IPS DF 6.9 (cell line): Measurements from ENCODE around the gene HTR3B.
"Not testable (repeated sequence)": the region's sequence is repeated elsewhere in the genome, so short reads cannot be mapped to it uniquely, and the experiment has no call there.

Experiments used
- DNase-seq: peaks from one replicate; pipeline ENCODE4 v3.0.0-alpha.2; 2013; ENCODE audit warnings: low read depth, low spot score
- H3K27ac ChIP-seq: one replicate; pipeline ENCODE4 v1.5.1; 2013; ENCODE audit warnings: low read length, control low read depth
- H3K27me3 ChIP-seq: 2 replicates; pipeline ENCODE4 v1.6.1; 2013; ENCODE audit warnings: mild to moderate bottlenecking, low read length; ENCODE audit not compliant: control insufficient read depth, insufficient read depth
- H3K36me3 ChIP-seq: 2 replicates; pipeline ENCODE4 v1.6.1; 2013; ENCODE audit warnings: low read length; ENCODE audit not compliant: control insufficient read depth, insufficient read depth
- H3K4me1 ChIP-seq: 2 replicates; pipeline ENCODE4 v1.6.1; 2013; ENCODE audit warnings: low read length; ENCODE audit not compliant: control insufficient read depth, insufficient read depth
- H3K4me3 ChIP-seq: 2 replicates; pipeline ENCODE4 v1.5.1; 2013; ENCODE audit warnings: mild to moderate bottlenecking, low read length
- H3K9me3 ChIP-seq: 2 replicates; pipeline ENCODE4 v1.6.1; 2013; ENCODE audit warnings: low read length, inconsistent platforms; ENCODE audit not compliant: control insufficient read depth, insufficient read depth
- WGBS: extraction: QIAGEN DNeasy Blood & Tissue Kit; methylation state at CpG from one replicate; pipeline ENCODE4 v1.1.7; 2013; ENCODE audit warnings: mixed read lengths, missing lambda C conversion rate; ENCODE audit not compliant: insufficient read length, insufficient coverage; 5-methylcytosine and 5-hydroxymethylcytosine counted together

HTR3B gene

DNA sequence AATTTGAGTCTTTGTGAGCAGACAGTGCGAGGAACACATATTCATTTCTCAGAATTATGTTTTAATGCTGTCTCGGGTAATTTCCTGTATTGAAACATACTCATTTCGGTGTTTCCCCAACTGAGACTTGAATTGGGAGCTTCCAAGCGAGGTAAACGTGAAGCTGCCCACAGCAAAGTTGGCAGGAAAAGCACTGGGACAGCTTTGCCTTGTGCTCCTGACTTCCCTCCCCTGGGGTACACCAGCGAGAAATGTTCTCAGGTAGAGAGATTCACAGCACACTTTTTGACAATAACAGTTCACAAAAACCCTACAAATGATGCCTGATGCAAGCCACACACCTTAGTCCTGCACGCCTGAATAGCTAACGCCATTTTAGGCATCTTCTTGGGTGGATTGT lies 3.1 kb downstream of the HTR3B start:
- Histone ChIP-seq H3K9me3 (no peaks in the 10 kb centered on the region), H3K27me3 (no peaks in the 10 kb centered on the region), H3K27ac (no peak overlapping the region), H3K4me1 (peaks cover 2% of the 10 kb centered on the region; the same call in 1 of the 2 replicates), H3K4me3 (no peak overlapping the region), H3K36me3 (no peaks in the 10 kb centered on the region)
- no peak for DNase-seq
- no CpG with 5 or more reads among the region's 8 CpGs for WGBS

DNA sequence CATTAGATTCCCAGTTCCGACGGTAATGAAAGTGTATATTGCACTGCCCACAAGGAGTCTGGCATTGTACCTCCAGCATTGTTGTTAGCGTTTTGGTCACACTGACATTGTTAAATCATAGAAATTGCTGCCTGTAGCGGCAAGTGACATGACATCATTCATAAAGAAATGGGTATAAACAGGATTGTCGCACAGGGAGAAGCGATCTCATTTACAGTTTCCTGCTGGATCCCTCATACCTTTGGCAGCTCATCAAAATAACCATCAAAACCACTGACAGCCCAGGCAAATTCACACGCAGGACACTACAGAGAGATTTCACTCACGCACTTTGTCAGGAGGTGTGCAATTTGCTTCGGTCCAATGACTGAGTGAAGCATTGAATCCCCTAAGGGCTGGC lies 3.5 kb downstream of the HTR3B start:
- no peak overlapping the region for H3K27ac ChIP-seq
- no CpG with 5 or more reads among the region's 9 CpGs for WGBS
- DNase-seq, result no peak
- no peaks in the 10 kb centered on the region for H3K9me3 ChIP-seq
- H3K4me3 ChIP-seq, result no peak overlapping the region
- no peaks in the 10 kb centered on the region for H3K27me3 ChIP-seq
- no peaks in the 10 kb centered on the region for H3K36me3 ChIP-seq
- H3K4me1 ChIP-seq, result peaks cover 2% of the 10 kb centered on the region; the same call in 1 of the 2 replicates

DNA sequence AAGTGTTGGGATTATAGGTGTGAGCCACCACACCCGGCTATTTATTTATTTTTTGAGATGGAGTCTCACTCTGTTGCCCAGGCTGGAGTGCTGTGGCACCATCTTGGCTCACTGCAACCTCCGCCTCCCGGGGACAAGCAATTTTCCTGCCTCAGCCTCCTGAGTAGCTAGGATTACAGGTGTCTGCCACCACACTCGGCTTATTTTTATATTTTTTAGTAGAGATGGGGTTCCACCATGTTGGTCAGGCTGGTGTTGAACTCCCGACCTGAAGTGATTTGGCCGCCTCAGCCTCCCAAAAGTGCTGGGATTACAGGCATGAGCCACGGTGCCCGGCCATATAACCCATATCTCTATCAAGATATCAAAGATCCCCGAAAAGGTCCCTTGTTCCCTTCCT lies 6.9 kb downstream of the HTR3B start:
- H3K4me3 ChIP-seq, H3K27ac ChIP-seq, H3K36me3 ChIP-seq, DNase-seq, H3K27me3 ChIP-seq, H3K9me3 ChIP-seq, H3K4me1 ChIP-seq: not testable (repeated sequence)
- no CpG with 5 or more reads among the region's 9 CpGs for WGBS

DNA sequence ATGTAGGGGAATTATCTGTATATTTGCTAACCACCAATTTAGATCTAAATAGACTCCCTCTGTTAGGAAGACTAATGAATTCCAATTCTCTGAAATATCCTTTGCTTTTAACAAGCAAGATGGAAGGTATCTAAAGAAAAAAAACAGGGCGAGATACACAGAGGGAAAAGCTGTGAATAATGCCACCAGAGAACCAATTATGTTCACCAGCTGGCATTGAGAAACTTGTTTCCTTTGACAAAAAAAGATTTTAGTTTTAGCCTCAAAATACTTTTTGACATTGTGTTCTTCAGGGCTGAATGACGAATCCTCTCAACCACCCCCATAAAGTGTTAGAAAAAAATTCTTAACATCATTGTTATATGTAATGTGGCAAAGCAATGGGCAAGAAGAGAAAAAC lies 19.0 kb downstream of the HTR3B start:
- H3K4me1 ChIP-seq, result no peaks in the 10 kb centered on the region
- H3K27ac ChIP-seq, result no peak overlapping the region
- no peaks in the 10 kb centered on the region for H3K36me3 ChIP-seq
- H3K27me3 ChIP-seq, result no peaks in the 10 kb centered on the region
- no CpG with 5 or more reads among the region's 2 CpGs for WGBS
- no peak overlapping the region for H3K4me3 ChIP-seq
- DNase-seq, result no peak
- no peaks in the 10 kb centered on the region for H3K9me3 ChIP-seq

DNA sequence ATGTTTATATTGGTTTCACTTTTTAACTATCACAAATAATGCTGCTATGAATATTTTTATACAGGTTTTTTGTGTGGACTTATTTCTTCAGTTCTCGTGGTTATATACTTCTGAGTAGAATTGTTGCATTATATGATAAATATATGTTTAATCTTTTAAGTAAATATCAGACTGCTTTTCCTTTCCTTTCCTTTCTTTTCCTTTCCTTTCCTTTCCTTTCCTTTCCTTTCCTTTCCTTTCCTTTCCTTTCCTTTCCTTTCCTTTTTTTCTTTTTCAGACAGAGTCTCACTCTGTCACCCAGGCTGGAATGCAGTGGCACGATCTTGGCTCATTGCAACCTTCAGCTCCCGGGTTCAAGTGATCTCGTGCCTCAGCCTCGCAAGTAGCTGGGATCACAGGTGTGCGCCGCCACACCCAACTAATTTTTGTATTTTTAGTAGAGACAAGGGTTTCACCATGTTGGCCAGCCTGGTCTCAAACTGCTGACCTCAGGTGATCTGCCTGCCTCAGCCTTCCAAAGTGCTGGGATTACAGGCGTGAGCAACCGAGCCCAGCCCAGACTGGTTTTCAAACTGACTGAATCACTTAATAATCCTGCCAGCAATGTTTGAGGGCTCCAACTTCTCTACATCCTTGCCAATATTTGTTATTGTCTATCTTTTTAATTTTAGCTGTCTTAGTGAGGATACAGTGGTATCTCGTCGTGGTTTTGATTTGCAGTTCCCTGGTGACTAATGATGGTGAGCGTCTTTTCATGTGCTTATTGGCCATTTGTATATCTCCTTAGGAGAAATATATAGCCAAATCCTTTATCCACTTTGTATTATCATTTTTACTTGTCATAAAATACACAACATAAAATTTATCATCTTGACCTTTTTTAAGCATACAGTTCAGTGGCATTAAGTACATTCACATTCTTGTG lies 21.9 kb downstream of the HTR3B start:
- no CpG with 5 or more reads among the region's 12 CpGs for WGBS
- Histone ChIP-seq H3K27me3 (no peaks in the 10 kb centered on the region), H3K9me3 (no peaks in the 10 kb centered on the region), H3K4me1 (no peaks in the 10 kb centered on the region), H3K4me3 (no peak overlapping the region), H3K36me3 (no peaks in the 10 kb centered on the region), H3K27ac (no peak overlapping the region)
- no peak for DNase-seq

DNA sequence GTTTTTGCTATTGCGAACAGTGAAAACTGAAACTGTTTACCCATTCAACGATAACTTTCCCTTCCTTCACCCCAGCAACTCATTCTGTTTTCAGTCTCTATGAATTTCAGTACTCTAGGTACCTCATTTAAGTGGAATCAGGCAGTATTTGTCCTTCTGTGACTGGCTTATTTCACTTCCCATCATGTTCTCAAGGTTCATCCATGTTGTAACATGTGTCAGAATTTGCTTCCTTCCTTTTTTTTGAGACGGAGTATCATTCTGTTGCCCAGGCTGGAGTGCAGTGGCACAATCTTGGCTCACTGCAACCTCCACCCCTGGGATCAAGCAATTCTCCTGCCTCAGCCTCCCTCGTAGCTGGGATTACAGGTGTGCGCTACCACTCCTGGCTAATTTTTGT lies 23.7 kb downstream of the HTR3B start:
- no peak for DNase-seq
- Histone ChIP-seq H3K27me3 (no peaks in the 10 kb centered on the region), H3K27ac (no peak overlapping the region), H3K4me3 (no peak overlapping the region), H3K4me1 (peaks cover 1% of the 10 kb centered on the region; the same call in 1 of the 2 replicates), H3K36me3 (no peaks in the 10 kb centered on the region), H3K9me3 (no peaks in the 10 kb centered on the region)
- WGBS, result no CpG with 5 or more reads among the region's 5 CpGs

DNA sequence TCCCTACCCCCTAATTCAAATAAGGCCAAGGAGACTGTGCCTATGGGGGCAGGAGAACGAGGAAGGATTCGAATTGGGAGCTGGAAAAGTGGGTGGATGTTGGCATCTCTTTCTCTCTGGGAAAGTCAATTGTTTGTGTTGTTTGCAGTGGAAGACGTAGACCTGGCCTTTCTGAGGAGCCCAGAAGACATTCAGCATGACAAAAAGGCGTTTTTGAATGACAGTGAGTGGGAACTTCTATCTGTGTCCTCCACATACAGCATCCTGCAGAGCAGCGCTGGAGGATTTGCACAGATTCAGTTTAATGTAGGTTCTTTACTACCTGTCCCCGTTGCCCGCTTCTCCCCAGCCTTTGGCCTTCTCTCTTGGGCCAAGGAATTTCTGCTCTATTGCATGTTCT lies 28.2 kb downstream of the HTR3B start:
- Histone ChIP-seq H3K4me3 (no peak overlapping the region), H3K27ac (no peak overlapping the region), H3K9me3 (no peaks in the 10 kb centered on the region), H3K27me3 (no peaks in the 10 kb centered on the region), H3K4me1 (peaks cover 1% of the 10 kb centered on the region; the same call in 1 of the 2 replicates), H3K36me3 (no peaks in the 10 kb centered on the region)
- no CpG with 5 or more reads among the region's 7 CpGs for WGBS
- DNase-seq, result no peak

DNA sequence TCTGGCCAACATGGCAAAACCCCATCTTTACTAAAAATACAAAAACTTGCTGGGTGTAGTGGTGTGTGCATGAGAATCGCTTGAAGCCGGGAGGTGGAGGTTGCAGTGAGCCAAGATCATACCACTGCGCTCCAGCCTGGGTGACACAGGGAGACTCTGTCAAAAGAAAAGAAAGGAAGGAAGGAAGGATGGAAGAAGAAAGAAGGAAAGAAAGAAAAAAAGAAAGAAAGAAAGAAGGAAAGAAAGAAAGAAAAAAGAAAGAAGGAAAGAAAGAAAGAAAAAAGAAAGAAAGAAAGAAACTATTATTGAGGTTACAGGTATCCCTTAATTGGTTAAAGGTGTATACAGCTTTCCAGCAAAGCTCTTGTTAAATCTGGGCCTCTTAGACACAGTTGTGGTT lies 29.6 kb downstream of the HTR3B start:
- not testable (repeated sequence) for H3K36me3 ChIP-seq, H3K27me3 ChIP-seq, DNase-seq, H3K27ac ChIP-seq, H3K9me3 ChIP-seq, H3K4me1 ChIP-seq, H3K4me3 ChIP-seq
- WGBS, result no CpG with 5 or more reads among the region's 3 CpGs

DNA sequence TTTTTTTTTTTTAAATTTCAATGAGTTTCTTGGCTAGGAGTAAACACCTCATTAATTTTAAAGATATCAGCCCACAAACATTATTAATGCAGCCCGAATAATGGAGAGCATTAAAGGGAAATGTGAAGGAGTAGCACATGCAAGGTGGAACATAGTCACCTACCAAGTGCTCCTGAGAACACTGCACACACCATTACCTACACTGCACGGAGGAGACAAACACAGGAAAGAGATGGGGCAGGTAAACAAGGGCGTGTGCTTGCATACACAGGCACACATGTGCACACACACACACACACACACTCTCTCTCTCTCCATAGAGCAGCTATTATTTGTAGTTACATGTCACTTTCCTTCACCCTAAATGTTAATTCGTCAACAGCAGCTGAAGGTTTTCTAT lies 30.2 kb downstream of the HTR3B start:
- H3K4me3 ChIP-seq, result no peak overlapping the region
- H3K9me3 ChIP-seq, result no peaks in the 10 kb centered on the region
- H3K27ac ChIP-seq, result no peak overlapping the region
- WGBS, result no CpG with 5 or more reads among the region's 4 CpGs
- peaks cover 1% of the 10 kb centered on the region; the same call in 1 of the 2 replicates for H3K4me1 ChIP-seq
- H3K27me3 ChIP-seq, result no peaks in the 10 kb centered on the region
- H3K36me3 ChIP-seq, result no peaks in the 10 kb centered on the region
- no peak for DNase-seq

DNA sequence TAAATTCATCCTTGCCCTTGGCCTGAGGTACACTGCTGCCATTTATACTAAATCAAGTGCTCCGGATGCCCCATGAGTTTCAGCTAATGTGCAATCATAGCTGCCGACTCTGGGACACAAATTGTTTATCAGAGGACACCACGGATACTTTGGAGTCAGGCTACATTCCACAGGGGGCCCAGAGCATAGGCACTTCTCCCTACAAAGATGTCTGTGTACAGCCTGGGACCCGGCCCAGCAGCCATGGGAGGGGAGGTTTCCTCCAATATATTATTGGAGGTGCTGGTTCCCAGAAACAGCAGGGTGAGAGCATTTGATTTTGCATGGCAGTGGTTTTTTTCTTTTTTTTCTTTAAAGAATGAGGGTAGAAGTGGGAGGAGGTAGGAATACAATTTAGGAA lies 31.3 kb downstream of the HTR3B start:
- H3K27ac ChIP-seq, result no peak overlapping the region
- no peak overlapping the region for H3K4me3 ChIP-seq
- peaks cover 1% of the 10 kb centered on the region; the same call in 1 of the 2 replicates for H3K4me1 ChIP-seq
- H3K36me3 ChIP-seq, result no peaks in the 10 kb centered on the region
- no CpG with 5 or more reads among the region's 4 CpGs for WGBS
- DNase-seq, result no peak
- H3K27me3 ChIP-seq, result no peaks in the 10 kb centered on the region
- no peaks in the 10 kb centered on the region for H3K9me3 ChIP-seq

DNA sequence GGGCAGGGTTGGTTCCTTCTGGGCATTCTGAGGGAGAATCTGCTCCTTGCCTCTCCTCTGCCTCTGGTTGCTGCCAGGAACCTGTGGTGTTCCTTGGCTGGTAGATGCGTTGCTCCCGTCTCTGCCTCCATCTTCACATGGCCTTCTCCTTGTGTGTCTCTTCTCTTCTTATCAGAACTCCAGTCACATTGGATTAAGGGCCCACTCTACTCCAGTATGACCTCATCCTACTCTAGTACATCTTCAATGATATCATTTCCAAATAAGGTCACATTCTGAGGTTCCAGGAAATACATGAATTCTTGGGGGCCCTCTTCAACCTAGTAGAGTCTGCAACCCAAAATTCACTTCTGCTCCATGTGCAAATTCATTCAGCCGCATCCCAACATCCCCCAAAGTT lies 33.3 kb downstream of the HTR3B start:
- Histone ChIP-seq H3K27ac (no peak overlapping the region), H3K27me3 (no peaks in the 10 kb centered on the region), H3K4me1 (no peaks in the 10 kb centered on the region), H3K9me3 (no peaks in the 10 kb centered on the region), H3K36me3 (no peaks in the 10 kb centered on the region), H3K4me3 (no peak overlapping the region)
- no peak for DNase-seq
- no CpG with 5 or more reads among the region's 3 CpGs for WGBS
